ENCODE measurements around the gene HDAC10.
A peak's percentile ranks its signal among the peaks of the same experiment; 100 is the strongest.

HDAC10 gene

DNA sequence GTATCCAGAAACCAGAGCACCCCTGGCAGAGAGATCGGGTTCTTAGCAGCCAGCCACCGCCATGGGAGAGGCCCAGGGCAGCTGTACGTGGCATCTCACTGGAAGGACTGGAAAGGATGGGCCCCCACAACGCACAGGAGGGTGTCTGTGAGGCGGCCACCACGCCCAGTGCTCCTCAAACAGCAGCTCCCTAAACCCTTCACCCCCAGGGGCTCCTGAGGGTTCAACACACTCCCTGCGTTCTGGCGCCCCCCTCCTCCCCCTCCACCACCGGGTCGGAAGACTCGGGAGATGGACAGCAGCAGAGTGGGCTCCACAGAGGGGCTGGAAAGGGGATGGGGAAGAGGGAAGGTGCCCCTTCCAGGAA lies 9.4 kb upstream of the HDAC10 start:
- ChIA-PET CTCF (interaction anchor here (0.6 kb wide), 1 partner anchor 86 kb away, joined by 4 read pairs; no protein-coding TSS in a partner anchor), POLR2A (ENCODE audit: low non-redundant PET) (no interaction called here)
- DNase-seq (ENCODE audit: low spot score) = no peak
- TF ChIP-seq, protein P1, sequence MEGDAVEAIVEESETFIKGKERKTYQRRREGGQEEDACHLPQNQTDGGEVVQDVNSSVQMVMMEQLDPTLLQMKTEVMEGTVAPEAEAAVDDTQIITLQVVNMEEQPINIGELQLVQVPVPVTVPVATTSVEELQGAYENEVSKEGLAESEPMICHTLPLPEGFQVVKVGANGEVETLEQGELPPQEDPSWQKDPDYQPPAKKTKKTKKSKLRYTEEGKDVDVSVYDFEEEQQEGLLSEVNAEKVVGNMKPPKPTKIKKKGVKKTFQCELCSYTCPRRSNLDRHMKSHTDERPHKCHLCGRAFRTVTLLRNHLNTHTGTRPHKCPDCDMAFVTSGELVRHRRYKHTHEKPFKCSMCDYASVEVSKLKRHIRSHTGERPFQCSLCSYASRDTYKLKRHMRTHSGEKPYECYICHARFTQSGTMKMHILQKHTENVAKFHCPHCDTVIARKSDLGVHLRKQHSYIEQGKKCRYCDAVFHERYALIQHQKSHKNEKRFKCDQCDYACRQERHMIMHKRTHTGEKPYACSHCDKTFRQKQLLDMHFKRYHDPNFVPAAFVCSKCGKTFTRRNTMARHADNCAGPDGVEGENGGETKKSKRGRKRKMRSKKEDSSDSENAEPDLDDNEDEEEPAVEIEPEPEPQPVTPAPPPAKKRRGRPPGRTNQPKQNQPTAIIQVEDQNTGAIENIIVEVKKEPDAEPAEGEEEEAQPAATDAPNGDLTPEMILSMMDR (conservative IDR thresholded peaks at IDR 0.05; ENCODE audit: low read depth) = no peak
- peak overlapping the region; percentile 91 for H3K27ac ChIP-seq

DNA sequence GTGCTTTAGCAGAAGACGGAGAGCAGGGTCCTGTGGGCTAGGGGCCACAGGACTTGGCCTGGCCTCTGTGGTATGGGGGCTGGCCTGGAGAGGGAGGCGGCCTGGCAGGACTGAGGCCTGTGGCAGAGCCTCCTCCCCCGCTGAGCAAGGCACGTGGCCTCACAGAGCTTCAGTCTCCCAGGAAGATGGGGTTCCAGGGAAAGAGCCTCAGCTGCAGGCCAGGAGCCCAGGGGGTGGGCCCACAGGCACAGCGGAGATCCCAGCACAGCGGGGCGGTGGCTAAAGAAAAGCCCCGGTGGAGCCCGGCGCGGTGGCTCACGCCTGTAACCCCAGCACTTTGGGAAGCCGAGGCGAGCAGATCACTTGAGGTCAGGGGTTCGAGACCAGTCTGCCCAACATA lies 8.2 kb upstream of the HDAC10 start:
- no peak for DNase-seq (ENCODE audit: low spot score)
- TF ChIP-seq, protein P1 (conservative IDR thresholded peaks at IDR 0.05; ENCODE audit: low read depth) = no peak
- peak overlapping the region; percentile 36 for H3K27ac ChIP-seq
- POLR2A ChIA-PET (ENCODE audit: low non-redundant PET) = no interaction called here
- CTCF ChIA-PET = no interaction called here

DNA sequence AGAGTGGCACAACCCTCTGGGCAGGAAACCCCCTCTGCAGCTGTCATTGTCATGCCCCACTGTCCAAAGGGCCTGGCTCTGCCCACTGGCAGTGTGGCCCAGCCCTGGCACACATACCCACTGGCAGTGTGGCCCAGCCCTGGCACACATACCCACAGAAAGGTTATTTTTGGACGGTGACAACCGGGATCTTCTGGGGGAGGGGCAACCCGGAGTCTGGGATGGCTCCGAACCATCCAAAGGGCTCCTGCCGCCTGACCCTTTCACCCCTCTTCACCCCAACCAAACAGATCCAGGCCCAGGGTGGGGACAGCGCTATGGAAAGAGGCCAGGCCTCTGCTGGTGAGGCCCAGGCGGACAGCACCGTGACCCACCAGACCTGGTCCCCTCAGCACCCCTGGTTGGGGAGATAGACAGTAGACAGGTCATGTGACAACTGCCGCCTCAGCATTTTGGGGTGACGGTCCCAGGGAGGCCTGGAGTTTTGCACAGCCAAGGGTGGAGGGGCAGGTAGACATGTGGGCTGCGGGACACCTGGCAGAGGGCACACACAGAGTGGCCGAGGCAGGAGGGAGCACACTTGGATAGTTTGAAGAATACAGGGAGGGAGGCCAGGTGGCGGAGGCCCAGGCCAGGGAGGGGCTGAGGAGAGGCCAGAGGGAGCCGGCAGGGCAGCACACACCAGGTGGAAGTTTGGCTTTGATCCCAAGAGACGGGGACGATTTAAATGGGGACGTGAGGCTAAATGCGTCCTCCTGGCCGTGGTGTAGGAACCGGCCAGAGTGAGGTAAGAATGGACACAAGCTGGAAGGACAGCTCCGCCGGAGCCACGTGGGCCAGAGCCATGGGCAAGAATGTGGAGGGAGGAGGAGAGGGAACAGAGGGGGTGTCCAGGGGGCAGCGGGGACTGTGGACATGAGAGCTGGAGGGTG lies 7.6 kb upstream of the HDAC10 start:
- no peak for DNase-seq (ENCODE audit: low spot score)
- CTCF ChIA-PET = no interaction called here
- TF ChIP-seq, protein P1 (conservative IDR thresholded peaks at IDR 0.05; ENCODE audit: low read depth) = no peak
- POLR2A ChIA-PET (ENCODE audit: low non-redundant PET) = no interaction called here
- peak overlapping the region; percentile 36; the same call in 1 of the 2 replicates for H3K27ac ChIP-seq

DNA sequence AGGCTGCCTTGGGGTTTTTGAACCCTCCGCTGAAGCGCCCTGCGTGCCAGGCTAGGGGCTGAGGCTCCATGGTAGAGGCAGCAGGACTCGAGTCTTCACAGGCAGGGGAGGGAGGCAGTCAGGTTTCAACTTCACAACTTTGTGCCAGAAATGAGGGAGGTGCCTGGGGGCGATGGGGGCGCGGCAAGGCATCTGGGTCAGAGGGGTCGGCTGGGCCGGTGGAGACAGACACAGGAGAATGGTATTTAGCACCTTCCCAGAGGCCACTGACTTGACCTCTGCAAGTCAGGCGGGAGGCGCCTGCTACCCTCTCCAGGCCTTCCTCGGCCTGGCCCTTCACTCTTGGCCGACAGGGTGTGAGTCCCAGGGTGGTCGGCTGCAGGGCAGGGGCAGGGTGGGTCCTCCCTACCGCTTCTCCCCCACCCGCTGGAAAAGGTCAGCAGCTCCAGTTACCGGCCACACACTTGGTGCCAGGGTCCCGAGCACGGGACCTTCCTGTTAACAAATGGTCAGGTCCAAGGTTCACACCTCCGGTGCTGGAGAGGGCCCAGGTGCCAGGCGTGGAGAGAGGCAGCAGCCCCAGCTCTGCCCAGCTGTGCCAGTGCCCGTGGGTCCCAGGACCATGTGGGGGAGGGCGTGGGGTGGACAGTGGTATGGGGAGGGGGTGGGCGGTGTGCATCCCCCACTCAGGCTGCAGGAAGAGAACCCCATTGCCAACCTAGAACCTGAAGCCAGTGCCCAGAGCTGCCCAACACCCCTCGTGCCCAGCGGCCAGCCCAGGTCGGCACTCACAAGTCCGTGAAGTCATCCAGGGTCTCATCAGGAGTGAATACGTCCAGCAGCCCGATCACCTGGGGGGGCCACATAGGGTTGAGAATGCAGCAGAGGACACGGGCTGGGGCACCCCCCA lies 6.6 kb upstream of the HDAC10 start:
- ChIA-PET CTCF (no interaction called here), POLR2A (ENCODE audit: low non-redundant PET) (no interaction called here)
- TF ChIP-seq, protein P1 (conservative IDR thresholded peaks at IDR 0.05; ENCODE audit: low read depth) = no peak
- no peak for DNase-seq (ENCODE audit: low spot score)
- H3K27ac ChIP-seq = peak overlapping the region; percentile 36; the same call in 1 of the 2 replicates

DNA sequence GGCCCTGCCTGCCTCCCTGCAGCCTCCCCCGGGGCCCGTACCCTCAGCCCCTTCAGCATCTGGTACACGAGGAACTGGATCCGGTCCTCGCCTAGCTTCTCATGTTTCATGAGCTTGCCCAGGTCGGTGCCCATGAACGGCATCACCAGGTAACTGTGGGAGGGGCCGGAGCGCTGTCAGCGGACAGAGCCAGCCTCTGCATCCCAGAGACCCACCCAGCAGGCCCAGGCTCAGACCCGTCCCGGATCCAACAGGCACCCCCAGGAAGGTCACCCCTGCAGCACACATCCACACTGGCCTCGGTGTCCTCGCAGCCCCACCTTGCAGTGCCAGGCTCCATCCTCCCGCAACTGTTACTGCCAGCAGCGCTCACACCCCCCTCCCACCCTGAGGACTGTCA lies 6.0 kb upstream of the HDAC10 start:
- TF ChIP-seq, protein P1 (conservative IDR thresholded peaks at IDR 0.05; ENCODE audit: low read depth) = no peak
- peak overlapping the region; percentile 36; the same call in 1 of the 2 replicates for H3K27ac ChIP-seq
- no peak for DNase-seq (ENCODE audit: low spot score)
- ChIA-PET CTCF (no interaction called here), POLR2A (ENCODE audit: low non-redundant PET) (no interaction called here)

DNA sequence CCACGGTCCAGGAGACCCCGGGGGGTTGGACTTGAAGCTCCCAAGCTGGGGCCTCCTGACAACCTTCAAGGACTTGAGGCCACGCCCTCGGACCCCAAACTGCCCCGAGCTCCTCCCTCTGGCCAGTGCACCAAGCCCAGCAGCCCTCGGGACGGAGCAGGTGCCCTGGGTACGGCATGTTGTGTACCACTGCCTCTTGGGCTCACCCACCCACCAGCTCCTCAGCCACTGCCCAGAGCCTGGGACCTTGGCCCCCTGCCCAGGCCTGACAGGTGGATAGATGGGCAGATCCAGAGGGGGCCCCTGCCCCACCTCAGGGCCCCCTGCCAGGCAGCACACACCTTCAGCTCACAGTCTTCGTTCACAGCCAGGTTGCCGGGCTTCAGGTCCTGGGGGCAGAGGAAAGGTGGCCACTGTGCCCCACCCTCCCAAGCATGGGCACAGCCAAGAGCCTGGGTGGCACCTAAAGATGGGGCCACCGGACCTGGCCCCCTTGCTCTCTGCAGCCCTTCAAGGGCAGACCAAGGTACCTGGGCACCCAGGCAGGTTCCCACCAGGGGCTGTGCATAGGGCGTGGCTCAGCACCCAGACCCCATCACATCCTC lies 5.3 kb upstream of the HDAC10 start:
- ChIA-PET POLR2A (ENCODE audit: low non-redundant PET) (no interaction called here), CTCF (interaction anchor here (0.8 kb wide), 1 partner anchor 11 kb away, joined by 4 read pairs; no protein-coding TSS in a partner anchor)
- TF ChIP-seq, protein P1 (conservative IDR thresholded peaks at IDR 0.05; ENCODE audit: low read depth) = no peak
- DNase-seq (ENCODE audit: low spot score) = no peak
- no peak overlapping the region for H3K27ac ChIP-seq
